Measurements from ENCODE around the gene TSC2.
"Not testable (repeated sequence)": the region's sequence is repeated elsewhere in the genome, so short reads cannot be mapped to it uniquely, and the experiment has no call there.

GRCh38 chr16:2116428-2116827 is 68.6 kb downstream of the TSC2 start:
- TF ChIP-seq CTCF (conservative IDR thresholded peaks at IDR 0.05; ENCODE audit: low read depth, low read length); EZH2 (IDR thresholded peaks at IDR 0.05; ENCODE audit: low read length, unreplicated experiment); EZH2phosphoT487 (IDR thresholded peaks at IDR 0.05; ENCODE audit: borderline replicate concordance, low read length): not testable (repeated sequence)

All from PC-3 (cell line).